Measurements from ENCODE around the gene CYP2D6.
"Not testable (repeated sequence)": the region's sequence is repeated elsewhere in the genome, so short reads cannot be mapped to it uniquely, and the experiment has no call there.

Gene CYP2D6

DNA sequence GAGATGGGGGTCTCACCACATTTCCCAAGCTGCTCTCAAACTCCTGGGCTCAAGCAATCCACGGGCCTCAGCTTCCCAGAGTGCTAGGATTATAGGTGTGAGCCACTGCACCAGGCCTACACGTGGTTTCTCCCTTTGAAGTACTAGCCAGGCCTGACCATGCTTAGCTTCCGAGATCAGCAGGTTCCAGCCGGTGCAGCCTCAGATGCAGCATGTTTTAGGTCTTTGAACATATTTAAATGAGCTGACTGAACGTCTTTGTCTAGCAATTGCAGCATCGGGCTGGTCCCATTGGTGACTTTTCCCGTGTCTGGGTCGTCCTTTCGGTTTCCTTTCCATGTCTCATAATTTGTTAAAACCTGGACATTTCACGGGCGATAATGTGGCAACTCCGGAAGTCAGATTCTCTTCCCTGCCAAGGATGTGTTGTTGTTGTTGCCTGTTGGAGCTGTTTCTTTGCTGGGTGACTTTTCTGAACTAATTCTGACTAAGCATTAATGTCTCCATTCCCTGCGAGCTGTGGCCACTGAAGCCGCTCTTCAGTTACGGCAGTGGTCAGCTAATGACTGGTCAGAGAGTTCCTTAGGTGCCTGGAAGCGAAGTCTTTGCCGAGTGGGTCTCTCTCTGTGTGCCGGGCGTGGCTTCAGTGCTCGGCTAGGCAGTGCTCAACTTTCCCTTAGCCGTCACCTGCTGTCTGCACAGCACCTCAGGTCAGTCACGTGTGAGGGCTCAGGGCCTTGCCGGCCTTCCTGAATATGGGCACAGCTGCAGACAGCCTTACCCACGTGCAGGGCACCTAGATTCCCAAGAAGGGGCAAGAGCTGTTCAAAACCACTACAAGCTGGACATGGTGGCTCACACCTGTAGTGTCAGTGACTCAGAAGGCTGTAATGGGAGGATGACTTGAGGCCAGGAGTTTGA is 3.8 kb upstream of the CYP2D6 start:
- DNase-seq (ENCODE audit: low read depth in 3 of 3) = no peak

DNA sequence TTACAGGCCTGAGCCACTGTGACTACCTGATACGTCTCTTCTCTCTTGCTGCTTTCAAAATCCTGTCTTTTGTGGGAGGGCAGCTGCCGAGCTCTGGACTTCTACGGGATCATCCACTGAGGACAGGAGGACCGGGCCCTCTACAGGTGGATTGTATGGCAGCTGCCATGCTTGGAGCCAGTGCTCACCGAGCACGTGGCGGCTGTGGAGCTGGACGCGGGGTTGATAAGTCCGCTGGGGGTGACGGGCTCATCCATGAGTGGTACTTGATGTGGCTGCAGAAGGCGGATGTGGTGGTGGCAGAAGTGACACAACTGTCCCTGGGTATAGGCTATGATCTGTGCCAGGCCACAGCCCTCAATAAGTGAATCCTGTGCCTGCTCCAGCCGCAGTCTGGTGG is 1.8 kb upstream of the CYP2D6 start:
- no peak for DNase-seq (ENCODE audit: low read depth in 3 of 3)

DNA sequence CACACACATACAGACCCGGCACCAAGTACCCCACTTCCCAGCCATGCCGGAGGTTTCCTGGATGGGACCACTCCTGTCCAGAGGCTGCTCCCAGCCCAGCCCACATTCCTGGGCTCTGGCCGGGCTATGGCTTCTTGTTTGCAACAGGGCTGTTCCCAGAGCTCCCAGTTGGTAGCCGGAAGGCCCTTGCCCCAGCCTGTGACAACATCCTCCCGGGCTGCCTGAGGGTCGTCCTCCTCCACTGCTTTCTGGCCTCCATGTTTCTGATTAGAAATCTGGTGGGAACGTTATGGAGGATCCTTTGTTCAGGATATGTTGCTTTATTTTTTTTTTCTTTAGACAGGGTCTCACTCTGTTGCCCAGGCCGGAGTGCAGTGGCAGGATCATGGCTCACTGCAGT is 952 bp upstream of the CYP2D6 start:
- no peak for DNase-seq (ENCODE audit: low read depth in 3 of 3)

GRCh38 chr22:42130182-42130581 is 428 bp downstream of the CYP2D6 start:
- not testable (repeated sequence) for DNase-seq (ENCODE audit: low read depth in 3 of 3)

- DNase-seq (ENCODE audit: low read depth in 3 of 3) = not testable (repeated sequence)
Measured at GRCh38 chr22:42128776-42129694, 1.6 kb downstream of the CYP2D6 start.

DNA sequence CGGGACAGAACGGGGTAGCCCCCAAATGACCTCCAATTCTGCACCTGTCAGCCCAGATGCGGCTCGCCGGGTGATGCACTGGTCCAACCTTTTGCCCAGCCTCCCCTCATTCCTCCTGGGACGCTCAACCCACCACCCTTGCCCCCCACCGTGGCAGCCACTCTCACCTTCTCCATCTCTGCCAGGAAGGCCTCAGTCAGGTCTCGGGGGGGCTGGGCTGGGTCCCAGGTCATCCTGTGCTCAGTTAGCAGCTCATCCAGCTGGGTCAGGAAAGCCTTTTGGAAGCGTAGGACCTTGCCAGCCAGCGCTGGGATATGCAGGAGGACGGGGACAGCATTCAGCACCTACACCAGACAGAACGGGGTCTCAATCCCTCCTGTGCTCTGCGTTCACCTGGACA is 2.6 kb downstream of the CYP2D6 start:
- DNase-seq (ENCODE audit: low read depth in 3 of 3) = not testable (repeated sequence)

GRCh38 chr22:42127606-42128005 is 3.0 kb downstream of the CYP2D6 start:
- DNase-seq (ENCODE audit: low read depth in 3 of 3) = no peak

GRCh38 chr22:42123529-42123928 is 7.1 kb downstream of the CYP2D6 start:
- DNase-seq (ENCODE audit: low read depth in 3 of 3) = not testable (repeated sequence)

- peak in 2 of 3 donors; percentile 21 to 25 for DNase-seq (ENCODE audit: low read depth in 3 of 3)
Measured at GRCh38 chr22:42120231-42121021, 10.2 kb downstream of the CYP2D6 start.

GRCh38 chr22:42116848-42117424 is 13.7 kb downstream of the CYP2D6 start:
- no peak for DNase-seq (ENCODE audit: low read depth in 3 of 3)

- not testable (repeated sequence) for DNase-seq (ENCODE audit: low read depth in 3 of 3)
Measured at GRCh38 chr22:42115420-42115830, 15.2 kb downstream of the CYP2D6 start.

DNA sequence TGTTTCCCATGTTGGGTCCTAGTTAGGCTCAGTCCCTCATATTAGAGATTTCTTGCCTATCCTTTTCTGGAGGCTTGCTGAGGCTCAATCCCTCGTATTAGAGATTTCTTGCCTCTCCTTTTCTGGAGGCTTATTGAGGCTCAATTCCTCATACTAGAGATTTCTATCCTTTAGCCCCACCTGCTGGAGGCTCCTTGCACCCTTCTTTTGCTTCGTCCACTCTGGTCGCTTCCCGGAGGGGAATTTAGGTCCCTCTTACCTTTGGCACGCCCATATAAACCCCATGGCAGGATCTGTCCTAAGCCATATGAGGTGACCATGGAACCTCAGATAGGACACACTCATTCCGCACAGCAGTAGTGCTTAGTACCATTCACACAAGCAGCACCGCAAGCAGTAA is 15.9 kb downstream of the CYP2D6 start:
- DNase-seq (ENCODE audit: low read depth in 3 of 3) = no peak

DNA sequence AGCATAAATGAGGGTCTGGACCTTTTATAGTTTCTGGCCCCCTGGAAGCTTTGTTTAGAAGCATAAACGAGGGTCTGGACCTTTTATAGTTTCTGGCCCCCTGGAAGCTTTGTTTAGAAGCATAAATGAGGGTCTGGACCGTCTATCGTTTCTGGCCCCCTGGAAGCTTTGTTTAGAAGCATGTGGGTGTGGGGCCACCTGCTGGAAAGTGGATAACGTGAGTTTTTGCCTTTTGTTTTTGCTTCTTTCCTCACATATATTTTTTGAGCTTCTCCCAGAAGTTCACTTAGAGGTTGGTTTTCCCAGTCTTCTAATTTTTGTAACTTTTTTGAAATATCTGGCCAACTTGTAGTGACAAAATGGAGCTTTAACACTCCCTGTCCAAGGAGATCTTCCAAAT is 17.8 kb downstream of the CYP2D6 start:
- not testable (repeated sequence) for DNase-seq (ENCODE audit: low read depth in 3 of 3)

DNA sequence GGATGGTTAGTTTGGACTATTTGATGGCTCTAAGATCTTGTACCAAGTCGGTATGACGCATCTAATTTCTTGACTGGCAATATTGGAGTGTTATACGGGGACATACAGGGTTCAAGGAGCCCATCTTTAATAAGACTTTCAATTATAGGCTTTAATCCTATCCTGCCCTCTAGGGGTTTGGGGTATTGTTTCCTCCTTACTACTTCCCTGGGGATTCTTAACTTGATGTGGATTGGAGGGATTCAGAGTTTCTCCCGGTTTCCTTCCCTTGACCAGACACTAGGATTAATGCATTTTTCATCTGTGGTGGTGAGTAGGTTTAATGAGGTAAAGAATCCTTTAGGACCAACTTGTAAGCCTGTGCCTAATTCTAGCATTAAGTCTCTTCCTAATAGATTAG is 18.8 kb downstream of the CYP2D6 start:
- no peak for DNase-seq (ENCODE audit: low read depth in 3 of 3)

DNA sequence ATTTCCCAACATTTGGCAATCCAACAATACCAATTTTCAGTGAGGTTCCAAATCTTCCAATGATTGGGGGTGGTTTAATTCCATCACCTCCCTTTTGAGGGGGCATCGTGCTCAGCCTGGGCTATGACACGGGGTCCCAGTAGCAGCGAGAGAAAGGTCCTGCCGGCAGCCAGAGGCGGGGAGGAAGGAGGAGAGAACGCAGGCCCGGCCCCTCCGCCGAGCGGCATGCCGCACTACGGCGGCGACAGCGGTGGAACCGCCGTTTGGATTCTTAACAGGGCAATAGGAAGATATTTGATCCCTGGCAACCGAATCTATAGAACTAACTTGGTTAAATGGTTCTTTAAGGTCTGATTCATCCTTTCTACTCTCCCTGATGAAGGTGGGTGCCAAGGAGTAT is 21.8 kb downstream of the CYP2D6 start:
- DNase-seq (ENCODE audit: low read depth in 3 of 3) = no peak

DNA sequence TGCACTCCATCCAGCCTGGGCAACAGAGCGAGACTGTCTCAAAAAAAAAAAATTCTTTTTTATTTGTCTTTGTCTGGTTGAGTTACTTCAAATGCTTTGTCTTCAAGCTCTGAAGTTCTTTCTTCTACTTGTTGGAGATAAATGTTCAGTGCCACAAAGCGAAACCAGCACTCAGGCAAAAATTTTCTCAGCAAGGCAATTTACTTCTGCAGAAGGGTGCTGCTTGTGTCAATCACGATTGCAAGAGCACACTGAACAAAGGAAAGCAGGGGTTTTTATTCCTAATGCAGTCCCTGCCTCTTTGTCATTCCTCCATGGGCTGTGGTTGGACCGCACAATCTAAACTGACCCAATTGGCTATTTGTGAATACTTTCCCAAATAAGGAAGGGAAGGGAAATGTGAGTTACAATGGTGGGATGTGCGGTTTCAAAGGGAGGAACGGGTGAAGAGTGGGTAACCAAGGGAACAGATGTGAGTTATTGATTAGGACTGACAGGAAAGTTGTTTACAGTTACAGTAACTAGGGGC is 26.2 kb downstream of the CYP2D6 start:
- DNase-seq (ENCODE audit: low read depth in 3 of 3) = not testable (repeated sequence)

- DNase-seq (ENCODE audit: low read depth in 3 of 3) = no peak
Measured at GRCh38 chr22:42101199-42101598, 29.4 kb downstream of the CYP2D6 start.

GRCh38 chr22:42091455-42091782 is 39.2 kb downstream of the CYP2D6 start:
- no peak for DNase-seq (ENCODE audit: low read depth in 3 of 3)

GRCh38 chr22:42090596-42091454 is 39.8 kb downstream of the CYP2D6 start, which contains the start of gene NDUFA6:
Gene NDUFA6, minus strand, starts transcription at chr22:42090772. Its CDS starts 28 bp downstream, at chr22:42090744.
- DNase-seq (ENCODE audit: low read depth in 3 of 3) = peak; percentile 92 to 99 (median 92)

DNA sequence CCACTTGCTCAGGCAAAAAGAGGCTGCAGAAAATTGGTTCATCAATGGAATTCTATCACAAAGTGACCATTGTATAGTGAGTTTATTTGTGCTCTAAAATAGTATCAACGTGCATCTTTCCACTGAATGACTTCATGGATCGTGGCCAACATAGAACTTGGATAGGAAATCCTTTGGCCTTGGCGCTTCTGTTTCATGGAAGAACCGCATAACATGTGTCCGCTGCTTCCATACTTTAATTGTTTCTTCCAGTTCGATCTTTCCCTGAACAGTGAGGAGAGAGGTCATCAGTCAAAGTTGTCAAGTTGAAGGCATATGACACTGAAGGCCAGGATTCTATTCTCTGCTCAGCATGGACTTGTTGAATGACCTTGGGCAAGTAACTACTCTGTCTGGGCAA is 44.6 kb downstream of the CYP2D6 start:
- DNase-seq (ENCODE audit: low read depth in 3 of 3) = no peak
